ENCODE data around the gene EPB41. TPM values are rescaled to one million over a fixed set of nuclear protein-coding genes. Genes with fewer than 3 reads are reported as not detected.

The EPB41 gene
- total and polyA plus RNA-seq, 2 of the 8 experiments (the other 6 are each of a cell fraction or from before 2014, with no cell fraction given): 36.7 to 109 TPM

DNA sequence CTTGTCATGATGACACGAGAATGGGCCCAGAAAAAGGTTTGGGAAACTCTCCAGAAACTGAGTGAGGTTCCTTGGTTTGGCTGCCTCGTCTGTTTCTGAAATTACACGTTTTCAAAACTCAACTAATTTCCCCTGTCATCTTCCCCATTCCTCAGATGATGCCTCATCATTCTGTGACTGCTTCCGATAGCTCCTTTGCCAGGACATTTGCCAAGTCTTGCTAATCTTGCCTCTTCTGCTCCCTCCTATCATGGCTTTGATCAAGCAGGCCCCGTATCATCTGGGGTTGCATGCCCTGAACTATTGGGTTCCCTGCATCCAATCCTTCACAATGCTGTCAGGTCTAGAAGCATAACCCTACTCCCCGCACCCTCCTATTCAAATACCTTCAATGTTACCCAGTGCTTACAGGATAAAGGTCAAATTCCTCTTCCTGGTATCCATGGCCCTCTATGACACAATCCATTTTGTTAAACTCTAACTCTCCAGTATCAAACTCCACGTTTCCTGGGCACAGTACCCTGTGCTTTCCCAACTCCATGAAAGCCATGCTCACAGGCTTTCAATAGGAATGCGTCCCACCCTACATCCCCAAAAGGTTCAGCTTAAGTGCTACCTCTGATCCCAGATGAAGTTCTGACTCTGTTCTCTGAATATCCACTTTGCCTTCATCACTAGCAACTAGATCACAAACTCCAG, 231.5 kb downstream of the EPB41 start:
- Histone ChIP-seq H2AK5ac (ENCODE audit: low read depth, low read length) (no peak overlapping the region), H2BK120ac (replicated peaks; ENCODE audit: low read depth, low read length) (no peak overlapping the region), H3K4me1 (replicated peaks in 1 of 4; ENCODE audit: control insufficient read depth in 3 of 4, insufficient read depth in 4 of 4, low read length in 3 of 4) (no peaks in the 10 kb centered on the region), H3K79me2 (ENCODE audit: control insufficient read depth in 1 of 2, insufficient read depth in 2 of 2, low read length in 2 of 2) (no peaks in the 10 kb centered on the region), H3K27me3 (replicated peaks in 1 of 4; ENCODE audit: control insufficient read depth in 3 of 4, extremely low read depth in 1 of 4, insufficient read depth in 3 of 4, low read length in 3 of 4) (no peaks in the 10 kb centered on the region), H2BK20ac (ENCODE audit: low read length) (no peak overlapping the region), H4K91ac (replicated peaks; ENCODE audit: insufficient read length, low read length) (no peak overlapping the region), H3K9ac (replicated peaks in 1 of 4; ENCODE audit: extremely low read depth in 1 of 4, low read depth in 3 of 4, low read length in 3 of 4) (no peak overlapping the region), H4K5ac (ENCODE audit: insufficient read length, low read depth, low read length) (no peak overlapping the region), H3K23ac (ENCODE audit: insufficient read length) (no peak overlapping the region), H2AFZ (ENCODE audit: low read length) (no peak overlapping the region), H3K27ac (ENCODE audit: low read depth, low read length) (no peak overlapping the region; the same call in 1 of the 2 replicates), H3K4me2 (ENCODE audit: insufficient read depth in 1 of 2, low read depth in 2 of 2, low read length in 2 of 2) (no peak overlapping the region), H3K23me2 (ENCODE audit: low read depth, low read length) (no peaks in the 10 kb centered on the region), H3K9me3 (ENCODE audit: insufficient read depth in 2 of 2, low read depth in 1 of 2, low read length in 1 of 2) (peaks cover 0 to 2% of the 10 kb centered on the region in 2 experiments; a peak in 1 of 4 replicates), H2BK15ac (ENCODE audit: low read length) (no peak overlapping the region), H3K36me3 (ENCODE audit: control insufficient read depth in 2 of 4, insufficient read depth in 4 of 4, low read length in 3 of 4) (peaks cover 20 to 57% (median 42%) of the 10 kb centered on the region in 4 experiments), H3K18ac (ENCODE audit: extremely low read depth, low read length) (no peak overlapping the region), H4K20me1 (replicated peaks in 1 of 2; ENCODE audit: control insufficient read depth in 1 of 2, insufficient read depth in 2 of 2, low read length in 2 of 2) (peaks cover 0 to 2% of the 10 kb centered on the region in 2 experiments), H2BK12ac (ENCODE audit: low read depth, low read length) (no peak overlapping the region), H3K14ac (ENCODE audit: insufficient read length) (no peak overlapping the region), H3K56ac (replicated peaks; ENCODE audit: insufficient read length, low read depth, low read length) (no peak overlapping the region), H4K8ac (ENCODE audit: extremely low read depth, insufficient read depth, low read length) (no peak overlapping the region), H3K4me3 (ENCODE audit: extremely low read depth in 1 of 4, insufficient read depth in 2 of 4, low read depth in 3 of 4, low read length in 4 of 4) (no peak overlapping the region), H3K79me1 (ENCODE audit: low read depth, low read length) (0 out of 2 replicates have a peak, but pooled peaks cover 2% of the 10 kb centered on the region), H3K4ac (replicated peaks; ENCODE audit: insufficient read length, low read depth, low read length) (no peak overlapping the region), H2BK5ac (ENCODE audit: low read depth, low read length) (no peak overlapping the region)
- ChIA-PET POLR2A (ENCODE audit: partially characterized antibody) (interaction anchor here (0.7 to 3.8 kb wide), 9 partner anchors 9 to 52 kb away, joined by 3 to 19 read pairs (median 3); no protein-coding TSS in a partner anchor), CTCF (ENCODE audit: partially characterized antibody) (interaction anchor here (0.8 to 1.2 kb wide), 2 partner anchors 28 to 51 kb away, joined by 3 read pairs; no protein-coding TSS in a partner anchor)
- WGBS, 2 experiments (ENCODE audit: extremely low coverage in 1 of 2, insufficient coverage in 1 of 2, insufficient read length in 1 of 2, insufficient replicate concordance in 2 of 2, low coverage in 1 of 2, low lambda C conversion rate in 2 of 2, missing lambda C conversion rate in 1 of 2): 95% methylated on average over 8 of the region's 8 CpGs; no CpG with 5 or more reads in 1 of the 2 experiments
- DNase-seq (ENCODE audit: low read depth in 1 of 2, low spot score in 2 of 2) (no peak), FAIRE-seq (no peak)
- peak in 1 of 2 experiments; percentile 57; a peak in 1 of 3 replicates for TF ChIP-seq POLR2A (IDR thresholded peaks at IDR 0.05; ENCODE audit: control extremely low read depth in 1 of 2, low read depth in 2 of 2, low read length in 2 of 2)
- TF ChIP-seq TEAD4 (IDR thresholded peaks at IDR 0.05; ENCODE audit: low read depth, low read length): no peak
